NCI-H146 treated with DMSO at 0.1 percent for 48 hours (cell line): ENCODE measurements around the gene SNRNP25.

Source experiments
- DNase-seq: peaks from one replicate; lab custom pipeline; 2025; ENCODE audit not compliant: unreplicated experiment; lab: John Stamatoyannopoulos, UW

The SNRNP25 gene

GRCh38 chr16:101586-101985 is 48.0 kb downstream of the SNRNP25 start:
- no peak for DNase-seq

- DNase-seq, result no peak
These were observed 48.6 kb downstream of the SNRNP25 start for GRCh38 chr16:102060-102855.

GRCh38 chr16:104355-104754 is 50.7 kb downstream of the SNRNP25 start:
- DNase-seq, result no peak

- no peak for DNase-seq
These were observed 51.3 kb downstream of the SNRNP25 start for GRCh38 chr16:104928-105327.

- no peak for DNase-seq
These were observed 51.9 kb downstream of the SNRNP25 start for GRCh38 chr16:105521-105920.

GRCh38 chr16:106623-107324 is 53.1 kb downstream of the SNRNP25 start:
- DNase-seq, result peak; percentile 75
